HG03139 (cell line): ENCODE results near the gene MYO1E.
"Not testable (repeated sequence)": the region's sequence is repeated elsewhere in the genome, so short reads cannot be mapped to it uniquely, and the experiment has no call there.

Source experiments
- ATAC-seq: cut with Tn5 transposase; IDR thresholded peaks from one replicate; pipeline ENCODE4 v1.9.1; 2021; ENCODE audit not compliant: unreplicated experiment

MYO1E gene

GRCh38 chr15:59147666-59148065 is 225.0 kb downstream of the MYO1E start:
- ATAC-seq: no peak

DNA sequence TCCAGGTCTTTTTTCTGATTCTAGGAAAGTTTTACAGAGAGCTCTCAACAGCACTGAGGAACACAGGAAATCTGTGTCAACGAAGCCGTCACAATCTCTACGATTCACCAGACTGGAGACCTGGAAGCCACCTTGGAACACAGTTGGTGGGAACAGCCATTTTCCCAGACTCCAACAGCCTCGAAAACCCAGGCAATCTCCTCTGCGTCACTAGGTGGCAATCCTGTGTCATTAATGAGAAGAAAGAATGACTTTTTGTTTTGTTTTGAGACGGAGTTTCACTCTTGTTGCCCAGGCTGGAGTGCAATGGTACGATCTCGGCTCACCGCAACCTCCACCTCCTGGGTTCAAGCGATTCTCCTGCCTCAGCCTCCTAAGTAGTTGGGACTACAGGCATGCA is 228.1 kb downstream of the MYO1E start:
- ATAC-seq: not testable (repeated sequence)

GRCh38 chr15:59143281-59143680 is 229.4 kb downstream of the MYO1E start:
- ATAC-seq: no peak

- no peak for ATAC-seq
Observed at GRCh38 chr15:59140422-59141226, 232.0 kb downstream of the MYO1E start.

GRCh38 chr15:59138243-59138642 is 234.4 kb downstream of the MYO1E start:
- no peak for ATAC-seq

DNA sequence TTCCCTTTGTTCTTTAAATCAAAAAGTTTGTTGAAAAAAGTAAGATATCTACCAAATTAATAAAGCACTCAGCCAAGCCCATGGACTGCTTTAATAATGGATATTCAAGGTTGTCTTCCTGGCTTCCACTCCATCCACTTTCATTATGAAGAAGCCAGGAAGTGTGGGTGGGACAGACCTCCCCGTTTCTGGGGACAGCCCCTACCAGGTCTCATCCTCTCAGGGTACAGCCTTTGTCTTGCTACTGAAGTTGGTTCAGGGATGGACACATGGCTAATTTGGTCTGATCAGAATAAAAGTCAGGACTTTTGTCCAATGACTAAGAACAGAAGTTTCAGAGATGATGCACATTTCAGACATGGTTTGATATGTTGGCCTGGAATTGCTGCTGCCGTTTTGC is 235.1 kb downstream of the MYO1E start:
- no peak for ATAC-seq

- no peak for ATAC-seq
Observed at GRCh38 chr15:59133929-59134427, 238.7 kb downstream of the MYO1E start.

DNA sequence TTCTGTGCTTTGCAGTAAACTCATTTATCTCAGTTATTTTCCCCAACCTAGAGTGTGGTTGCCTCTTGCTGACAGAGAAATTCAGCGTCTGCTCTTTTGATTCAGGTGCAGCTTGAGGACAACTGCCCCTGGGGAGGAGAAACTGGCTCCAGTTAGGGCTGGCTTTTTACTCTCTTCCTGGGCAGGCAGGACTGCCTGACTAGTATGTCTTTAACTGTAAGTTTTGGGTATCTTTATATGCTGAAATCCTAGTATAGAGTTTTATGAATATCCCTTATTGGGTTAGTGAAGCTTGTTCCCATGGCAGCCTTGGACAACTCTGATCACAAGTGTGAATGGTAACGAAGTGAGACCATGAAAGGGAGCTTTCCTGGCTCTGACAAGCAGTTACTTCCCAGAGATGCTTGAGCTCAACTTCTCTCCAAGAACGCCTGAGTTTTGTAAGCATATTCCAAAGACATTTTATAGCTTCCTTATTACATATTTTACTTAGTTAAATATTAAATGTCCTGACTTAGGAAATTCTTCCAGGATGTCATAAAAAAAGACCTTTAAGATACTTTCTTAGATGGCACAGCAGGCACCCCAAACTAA is 240.6 kb downstream of the MYO1E start:
- no peak for ATAC-seq

DNA sequence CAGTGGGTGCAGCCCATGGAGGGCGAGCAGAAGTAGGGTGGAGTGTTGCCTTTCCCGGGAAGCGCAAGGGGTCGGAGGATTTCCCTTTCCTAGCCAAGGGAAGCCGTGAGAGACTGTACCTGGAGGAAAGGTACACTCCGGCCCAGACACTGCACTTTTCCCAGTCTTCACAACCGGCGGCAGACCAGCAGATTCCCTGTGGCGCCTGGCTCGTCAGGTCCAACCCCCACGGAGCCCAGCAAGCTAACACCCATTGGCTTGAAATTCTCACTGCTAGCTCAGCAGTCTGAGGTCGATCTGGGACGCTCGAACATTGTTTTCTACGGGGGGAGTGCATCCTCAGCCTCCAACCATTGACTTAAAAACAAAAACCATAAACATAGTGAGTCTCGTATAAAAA is 241.2 kb downstream of the MYO1E start:
- no peak for ATAC-seq

- ATAC-seq: not testable (repeated sequence)
Observed at GRCh38 chr15:59127255-59127654, 245.4 kb downstream of the MYO1E start.

DNA sequence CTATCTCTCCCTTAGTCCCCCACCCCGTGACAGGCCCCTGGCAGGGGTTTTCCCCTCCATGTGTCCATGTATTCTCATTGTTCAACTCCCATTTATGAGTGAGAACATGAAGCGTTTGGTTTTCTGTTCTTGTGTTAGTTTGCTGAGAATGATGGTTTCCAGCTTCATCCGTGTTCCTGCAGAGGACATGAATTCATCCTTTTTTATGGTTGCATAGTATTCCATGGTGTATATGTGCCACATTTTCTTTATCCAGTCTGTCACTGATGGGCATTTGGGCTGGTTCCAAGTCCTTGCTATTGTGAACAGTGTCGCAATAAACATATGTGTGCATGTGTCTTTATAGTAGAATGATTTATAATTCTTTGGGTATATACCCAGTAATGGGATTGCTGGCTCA is 247.0 kb downstream of the MYO1E start:
- not testable (repeated sequence) for ATAC-seq

GRCh38 chr15:59124261-59124660 is 248.4 kb downstream of the MYO1E start:
- no peak for ATAC-seq

DNA sequence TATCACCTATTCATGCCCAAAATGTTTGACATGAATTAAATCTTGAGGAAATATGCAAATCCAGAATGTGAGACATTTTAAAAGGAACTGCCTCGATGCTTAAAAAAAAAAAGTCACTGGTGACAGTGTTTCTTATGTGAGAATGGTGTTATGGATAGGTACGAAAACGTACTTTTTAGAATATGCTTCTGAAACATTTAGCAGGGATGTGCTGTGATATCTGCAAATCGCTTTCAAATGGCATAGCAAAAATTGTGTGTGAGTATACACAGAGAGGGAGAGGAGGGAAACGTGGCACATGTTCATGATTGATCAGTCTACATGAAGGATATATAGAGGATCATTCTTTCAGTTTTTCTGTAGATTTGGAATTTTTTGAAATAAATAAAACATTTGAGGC is 251.7 kb downstream of the MYO1E start:
- ATAC-seq: no peak

- ATAC-seq: no peak
Observed at GRCh38 chr15:59119625-59120024, 253.0 kb downstream of the MYO1E start.

GRCh38 chr15:59116771-59117170 is 255.9 kb downstream of the MYO1E start:
- no peak for ATAC-seq

DNA sequence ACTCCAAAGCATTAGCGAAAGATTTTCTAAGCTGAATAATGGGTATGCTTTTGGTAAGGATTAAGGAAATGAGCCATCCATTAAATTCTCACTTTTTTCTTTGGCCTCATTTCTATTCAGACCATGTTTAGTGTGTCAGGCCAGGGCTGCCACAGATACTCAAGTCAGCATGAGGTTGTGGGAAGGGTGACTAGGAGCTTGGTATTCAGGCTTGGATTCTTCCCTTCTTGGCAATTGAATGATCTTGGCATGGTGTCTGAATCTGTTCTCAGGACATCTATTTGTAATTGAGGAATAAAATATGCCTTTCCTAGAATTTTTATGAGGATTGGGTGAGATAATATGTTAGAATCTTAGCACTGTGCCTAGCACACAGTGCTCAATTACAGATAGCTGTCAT is 256.5 kb downstream of the MYO1E start:
- no peak for ATAC-seq

GRCh38 chr15:59115047-59115446 is 257.6 kb downstream of the MYO1E start:
- no peak for ATAC-seq

- no peak for ATAC-seq
Observed at GRCh38 chr15:59111251-59111650, 261.4 kb downstream of the MYO1E start.

- no peak for ATAC-seq
Observed at GRCh38 chr15:59105854-59106253, 266.8 kb downstream of the MYO1E start.

DNA sequence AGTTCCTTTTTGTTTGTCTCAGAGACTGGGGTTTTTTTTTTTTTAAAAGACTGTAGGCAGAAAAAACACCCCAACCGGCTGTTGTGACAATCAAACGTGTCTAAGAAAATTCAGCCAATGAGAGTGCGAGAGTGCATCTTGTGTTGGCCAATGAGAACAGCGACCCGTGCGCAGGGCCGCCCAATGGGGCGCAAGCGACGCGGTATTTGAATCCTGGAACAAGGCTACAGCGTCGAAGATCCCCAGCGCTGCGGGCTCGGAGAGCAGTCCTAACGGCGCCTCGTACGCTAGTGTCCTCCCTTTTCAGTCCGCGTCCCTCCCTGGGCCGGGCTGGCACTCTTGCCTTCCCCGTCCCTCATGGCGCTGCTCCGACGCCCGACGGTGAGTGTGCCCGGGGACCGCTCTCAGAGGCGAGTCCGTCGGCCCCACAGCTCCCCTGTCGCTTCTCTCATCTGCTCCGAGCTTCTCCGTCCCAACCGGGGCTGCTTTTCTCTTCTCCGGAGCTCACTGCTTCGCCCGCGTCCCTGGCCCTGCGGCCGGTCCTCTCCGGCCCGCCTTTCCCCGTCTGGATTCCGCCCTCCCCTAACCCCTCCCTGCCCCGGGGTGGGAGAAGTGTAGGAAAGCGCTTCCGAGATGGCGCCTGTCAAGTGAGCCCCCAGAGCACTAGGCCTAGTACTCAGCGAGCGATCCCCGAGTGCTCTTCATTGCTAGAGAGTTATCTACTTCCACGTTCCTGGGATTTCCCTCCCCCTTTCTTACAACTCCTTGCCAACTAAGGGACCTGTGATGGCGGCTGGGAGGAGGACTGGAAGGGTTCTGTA is 267.5 kb downstream of the MYO1E start, which contains the start of gene CCNB2:
TSS of gene CCNB2 (plus strand) at position 235 of the 821 bp plus-strand sequence. CDS start at position 358, 123 bp downstream.
- peak; percentile 98 for ATAC-seq

DNA sequence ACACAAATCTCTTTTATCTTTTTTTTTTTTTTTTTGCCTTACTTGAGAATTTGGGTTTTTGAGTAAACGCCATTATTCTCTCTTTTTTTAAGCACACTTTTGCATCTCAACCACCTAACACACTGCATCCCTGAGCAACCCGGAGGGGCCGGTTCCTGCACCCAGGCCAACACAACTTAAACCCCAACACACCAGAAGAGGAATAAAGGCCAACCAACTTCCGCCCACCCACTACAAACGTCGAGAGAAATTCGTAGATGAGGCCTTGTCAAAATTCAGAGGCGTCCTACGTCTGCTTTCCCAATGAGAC is 268.1 kb downstream of the MYO1E start:
- peak; percentile 22 for ATAC-seq
